HEK293T (cell line): Measurements from ENCODE around the gene ZNF217.

ENCODE experiments used
- FOXK2 ChIP-seq: fragments of 450-650 bp; IDR thresholded peaks from 2 replicates; pipeline ENCODE4 v1.6.1; 2016; ENCODE audit warnings: mild to moderate bottlenecking
- FOXM1 ChIP-seq: fragments of 450-650 bp; IDR thresholded peaks from 2 replicates; pipeline ENCODE4 v1.6.1; 2017; ENCODE audit warnings: mild to moderate bottlenecking, borderline replicate concordance
- L3MBTL2 ChIP-seq: fragments of 450-650 bp; conservative IDR thresholded peaks from 2 replicates; pipeline ENCODE4 v1.6.1; 2016; ENCODE audit warnings: mild to moderate bottlenecking
- PKNOX1 ChIP-seq: fragments of 450-650 bp; IDR thresholded peaks from 2 replicates; pipeline ENCODE4 v1.6.1; 2016
- SP1 ChIP-seq: fragments of 450-650 bp; IDR thresholded peaks from 2 replicates; pipeline ENCODE4 v1.6.1; 2017

GRCh38 chr20:53635221-53635620 is 41.6 kb upstream of the ZNF217 start:
- TF ChIP-seq SP1 (no peak), FOXM1 (no peak), FOXK2 (no peak), PKNOX1 (no peak), L3MBTL2 (no peak)
